ENCODE measurements around the gene SMOC2.

SMOC2 gene

GRCh38 chr6:168536665-168537539, 95.9 kb downstream of the SMOC2 start:
- TF ChIP-seq ZBTB7A (IDR thresholded peaks at IDR 0.05; ENCODE audit: low read depth) (no peak), CREB1 (IDR thresholded peaks at IDR 0.05; ENCODE audit: low read depth) (no peak), NFIC (IDR thresholded peaks at IDR 0.05) (no peak), TAF1 (IDR thresholded peaks at IDR 0.05; ENCODE audit: low read depth) (no peak), FOXM1 (IDR thresholded peaks at IDR 0.05; ENCODE audit: borderline replicate concordance, low read depth) (no peak), TCF12 (IDR thresholded peaks at IDR 0.05; ENCODE audit: low read depth) (no peak)

- TF ChIP-seq, protein P1, sequence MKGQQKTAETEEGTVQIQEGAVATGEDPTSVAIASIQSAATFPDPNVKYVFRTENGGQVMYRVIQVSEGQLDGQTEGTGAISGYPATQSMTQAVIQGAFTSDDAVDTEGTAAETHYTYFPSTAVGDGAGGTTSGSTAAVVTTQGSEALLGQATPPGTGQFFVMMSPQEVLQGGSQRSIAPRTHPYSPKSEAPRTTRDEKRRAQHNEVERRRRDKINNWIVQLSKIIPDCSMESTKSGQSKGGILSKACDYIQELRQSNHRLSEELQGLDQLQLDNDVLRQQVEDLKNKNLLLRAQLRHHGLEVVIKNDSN (IDR thresholded peaks at IDR 0.05), result no peak
- TF ChIP-seq EGR1 (IDR thresholded peaks at IDR 0.05) (no peak), YY1 (IDR thresholded peaks at IDR 0.05; ENCODE audit: low read depth) (no peak), TCF12 (IDR thresholded peaks at IDR 0.05; ENCODE audit: low read depth) (no peak)
- TF ChIP-seq, protein P2, sequence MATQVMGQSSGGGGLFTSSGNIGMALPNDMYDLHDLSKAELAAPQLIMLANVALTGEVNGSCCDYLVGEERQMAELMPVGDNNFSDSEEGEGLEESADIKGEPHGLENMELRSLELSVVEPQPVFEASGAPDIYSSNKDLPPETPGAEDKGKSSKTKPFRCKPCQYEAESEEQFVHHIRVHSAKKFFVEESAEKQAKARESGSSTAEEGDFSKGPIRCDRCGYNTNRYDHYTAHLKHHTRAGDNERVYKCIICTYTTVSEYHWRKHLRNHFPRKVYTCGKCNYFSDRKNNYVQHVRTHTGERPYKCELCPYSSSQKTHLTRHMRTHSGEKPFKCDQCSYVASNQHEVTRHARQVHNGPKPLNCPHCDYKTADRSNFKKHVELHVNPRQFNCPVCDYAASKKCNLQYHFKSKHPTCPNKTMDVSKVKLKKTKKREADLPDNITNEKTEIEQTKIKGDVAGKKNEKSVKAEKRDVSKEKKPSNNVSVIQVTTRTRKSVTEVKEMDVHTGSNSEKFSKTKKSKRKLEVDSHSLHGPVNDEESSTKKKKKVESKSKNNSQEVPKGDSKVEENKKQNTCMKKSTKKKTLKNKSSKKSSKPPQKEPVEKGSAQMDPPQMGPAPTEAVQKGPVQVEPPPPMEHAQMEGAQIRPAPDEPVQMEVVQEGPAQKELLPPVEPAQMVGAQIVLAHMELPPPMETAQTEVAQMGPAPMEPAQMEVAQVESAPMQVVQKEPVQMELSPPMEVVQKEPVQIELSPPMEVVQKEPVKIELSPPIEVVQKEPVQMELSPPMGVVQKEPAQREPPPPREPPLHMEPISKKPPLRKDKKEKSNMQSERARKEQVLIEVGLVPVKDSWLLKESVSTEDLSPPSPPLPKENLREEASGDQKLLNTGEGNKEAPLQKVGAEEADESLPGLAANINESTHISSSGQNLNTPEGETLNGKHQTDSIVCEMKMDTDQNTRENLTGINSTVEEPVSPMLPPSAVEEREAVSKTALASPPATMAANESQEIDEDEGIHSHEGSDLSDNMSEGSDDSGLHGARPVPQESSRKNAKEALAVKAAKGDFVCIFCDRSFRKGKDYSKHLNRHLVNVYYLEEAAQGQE (IDR thresholded peaks at IDR 0.05; ENCODE audit: low read depth), result no peak
Measured at GRCh38 chr6:168537540-168537884, 96.5 kb downstream of the SMOC2 start.

GRCh38 chr6:168538188-168538891, 97.4 kb downstream of the SMOC2 start:
- 0 out of 2 replicates have a peak, but pooled peaks have one; percentile 8 for TF ChIP-seq RAD21 (IDR thresholded peaks at IDR 0.05; ENCODE audit: low read depth)

GRCh38 chr6:168538892-168539811, 98.2 kb downstream of the SMOC2 start:
- TF ChIP-seq CEBPB (IDR thresholded peaks at IDR 0.05) (no peak), TEAD4 (IDR thresholded peaks at IDR 0.05) (no peak), NFIC (IDR thresholded peaks at IDR 0.05) (no peak)
- TF ChIP-seq, protein P2 (IDR thresholded peaks at IDR 0.05; ENCODE audit: low read depth), result no peak

GRCh38 chr6:168540713-168541291, 99.8 kb downstream of the SMOC2 start:
- TF ChIP-seq, protein P2 (IDR thresholded peaks at IDR 0.05; ENCODE audit: low read depth), result no peak
- TF ChIP-seq YY1 (IDR thresholded peaks at IDR 0.05; ENCODE audit: low read depth), result no peak
- no peak for TF ChIP-seq TCF12 (IDR thresholded peaks at IDR 0.05; ENCODE audit: low read depth)
- TF ChIP-seq CREB1 (IDR thresholded peaks at IDR 0.05; ENCODE audit: low read depth), result no peak
- TF ChIP-seq FOXM1 (IDR thresholded peaks at IDR 0.05; ENCODE audit: borderline replicate concordance, low read depth), result no peak
- no peak for TF ChIP-seq NFIC (IDR thresholded peaks at IDR 0.05)
